Peyer's patch (tissue), 4 donors: ENCODE results near the gene PGBD5. TPM values are rescaled to one million over a fixed set of nuclear protein-coding genes. Genes with fewer than 3 reads are reported as not detected.

ENCODE experiments used
- DNase-seq, 3 donors: peaks; one replicate each; pipeline ENCODE4 v3.0.0-alpha.2; 2017 to 2019
- H3K27ac ChIP-seq, 4 donors: fragments of 200-600 bp; sonication (generic); one replicate each; pipeline ENCODE4 v1.5.1; 2016 to 2019
- H3K27me3 ChIP-seq, 2 donors: fragments of 200-600 bp; sonication (generic); one replicate each; pipeline ENCODE4 v1.5.1; 2019
- H3K36me3 ChIP-seq, 3 donors: fragments of 200-600 bp; sonication (generic); one replicate each; pipeline ENCODE4 v1.5.1; 2016 to 2019
- H3K4me1 ChIP-seq, 4 donors: fragments of 200-600 bp; sonication (generic); one replicate each; pipeline ENCODE4 v1.5.1; 2016 to 2019
- H3K4me3 ChIP-seq, 4 donors: fragments of 200-600 bp; sonication (generic); 1 replicate in 3 of 4; 2 replicates in 1 of 4; pipeline ENCODE4 v1.5.1; 2016 to 2019; ENCODE audit warnings: mild to moderate bottlenecking in 1 of 4
- H3K9me3 ChIP-seq, 4 donors: fragments of 200-600 bp; sonication (generic); one replicate each; pipeline ENCODE4 v1.5.1; 2016 to 2019; ENCODE audit warnings: mild to moderate bottlenecking in 1 of 4
- CTCF ChIP-seq, 6 experiments: fragments of 450-650 bp in 4 of 6; fragments of 200-600 bp in 2 of 6; sonication (generic) in 1 of 6; IDR thresholded peaks; one replicate each; pipeline ENCODE4 v1.5.1; 2017 to 2019; ENCODE audit warnings: antibody characterized with exemption in 6 of 6, mild to moderate bottlenecking in 3 of 6, moderate library complexity in 1 of 6
- POLR2A ChIP-seq, 2 donors: fragments of 450-650 bp; IDR thresholded peaks; one replicate each; pipeline ENCODE4 v1.5.1; 2017; ENCODE audit warnings: antibody characterized with exemption in 2 of 2, mild to moderate bottlenecking in 2 of 2, moderate library complexity in 2 of 2
- total RNA-seq, 4 donors: library from RNA; depleted of rRNA; stranded (reverse); fragments of >200 nt; gene quantifications; one replicate each; pipeline ENCODE4 v1.1.0, GENCODE V29; 2016

Gene PGBD5
- total RNA-seq, 4 donors from 2014 or later = under 0.01 to 4.1 (median 0.21) TPM

GRCh38 chr1:230403442-230403841 is 22.7 kb downstream of the PGBD5 start:
- Histone ChIP-seq H3K9me3 (no peaks in the 10 kb centered on the region), H3K4me1 (no peaks in the 10 kb centered on the region), H3K36me3 (no peaks in the 10 kb centered on the region), H3K27ac (no peak overlapping the region), H3K27me3 (no peaks in the 10 kb centered on the region), H3K4me3 (no peak overlapping the region)
- no peak for TF ChIP-seq POLR2A (IDR thresholded peaks at IDR 0.05)
- TF ChIP-seq CTCF (IDR thresholded peaks at IDR 0.05) = no peak
- DNase-seq = no peak

GRCh38 chr1:230401763-230402294 is 24.3 kb downstream of the PGBD5 start:
- TF ChIP-seq CTCF (IDR thresholded peaks at IDR 0.05) (no peak), POLR2A (IDR thresholded peaks at IDR 0.05) (no peak)
- no peak for DNase-seq

GRCh38 chr1:230401101-230401500 is 25.0 kb downstream of the PGBD5 start:
- H3K27me3 ChIP-seq = no peaks in the 10 kb centered on the region
- DNase-seq = no peak
- no peak overlapping the region for H3K4me3 ChIP-seq
- H3K4me1 ChIP-seq = no peaks in the 10 kb centered on the region
- H3K27ac ChIP-seq = no peak overlapping the region
- H3K36me3 ChIP-seq = no peaks in the 10 kb centered on the region
- TF ChIP-seq CTCF (IDR thresholded peaks at IDR 0.05) (no peak), POLR2A (IDR thresholded peaks at IDR 0.05) (no peak)
- no peaks in the 10 kb centered on the region for H3K9me3 ChIP-seq

More at GRCh38 chr1:230401763-230402294, 24.3 kb downstream of the PGBD5 start:
- H3K4me1 ChIP-seq = no peaks in the 10 kb centered on the region
- no peaks in the 10 kb centered on the region for H3K9me3 ChIP-seq
- H3K36me3 ChIP-seq = no peaks in the 10 kb centered on the region
- no peaks in the 10 kb centered on the region for H3K27me3 ChIP-seq
- no peak overlapping the region for H3K4me3 ChIP-seq
- no peak overlapping the region for H3K27ac ChIP-seq

GRCh38 chr1:230400007-230400344 is 26.2 kb downstream of the PGBD5 start:
- Histone ChIP-seq H3K36me3 (no peaks in the 10 kb centered on the region), H3K27ac (no peak overlapping the region)

GRCh38 chr1:230399321-230400006 is 26.7 kb downstream of the PGBD5 start:
- no peak for TF ChIP-seq CTCF (IDR thresholded peaks at IDR 0.05)
- TF ChIP-seq POLR2A (IDR thresholded peaks at IDR 0.05) = no peak
- Histone ChIP-seq H3K27ac (no peak overlapping the region), H3K4me3 (no peak overlapping the region), H3K27me3 (no peaks in the 10 kb centered on the region), H3K4me1 (no peaks in the 10 kb centered on the region), H3K36me3 (no peaks in the 10 kb centered on the region), H3K9me3 (no peaks in the 10 kb centered on the region)
- DNase-seq = no peak

More at GRCh38 chr1:230400007-230400344, 26.2 kb downstream of the PGBD5 start:
- no peaks in the 10 kb centered on the region for H3K9me3 ChIP-seq
- DNase-seq = no peak
- no peaks in the 10 kb centered on the region for H3K4me1 ChIP-seq
- TF ChIP-seq CTCF (IDR thresholded peaks at IDR 0.05) = no peak
- TF ChIP-seq POLR2A (IDR thresholded peaks at IDR 0.05) = no peak
- H3K4me3 ChIP-seq = no peak overlapping the region
- no peaks in the 10 kb centered on the region for H3K27me3 ChIP-seq
